Measurements from ENCODE around the gene SUSD4.

DNA sequence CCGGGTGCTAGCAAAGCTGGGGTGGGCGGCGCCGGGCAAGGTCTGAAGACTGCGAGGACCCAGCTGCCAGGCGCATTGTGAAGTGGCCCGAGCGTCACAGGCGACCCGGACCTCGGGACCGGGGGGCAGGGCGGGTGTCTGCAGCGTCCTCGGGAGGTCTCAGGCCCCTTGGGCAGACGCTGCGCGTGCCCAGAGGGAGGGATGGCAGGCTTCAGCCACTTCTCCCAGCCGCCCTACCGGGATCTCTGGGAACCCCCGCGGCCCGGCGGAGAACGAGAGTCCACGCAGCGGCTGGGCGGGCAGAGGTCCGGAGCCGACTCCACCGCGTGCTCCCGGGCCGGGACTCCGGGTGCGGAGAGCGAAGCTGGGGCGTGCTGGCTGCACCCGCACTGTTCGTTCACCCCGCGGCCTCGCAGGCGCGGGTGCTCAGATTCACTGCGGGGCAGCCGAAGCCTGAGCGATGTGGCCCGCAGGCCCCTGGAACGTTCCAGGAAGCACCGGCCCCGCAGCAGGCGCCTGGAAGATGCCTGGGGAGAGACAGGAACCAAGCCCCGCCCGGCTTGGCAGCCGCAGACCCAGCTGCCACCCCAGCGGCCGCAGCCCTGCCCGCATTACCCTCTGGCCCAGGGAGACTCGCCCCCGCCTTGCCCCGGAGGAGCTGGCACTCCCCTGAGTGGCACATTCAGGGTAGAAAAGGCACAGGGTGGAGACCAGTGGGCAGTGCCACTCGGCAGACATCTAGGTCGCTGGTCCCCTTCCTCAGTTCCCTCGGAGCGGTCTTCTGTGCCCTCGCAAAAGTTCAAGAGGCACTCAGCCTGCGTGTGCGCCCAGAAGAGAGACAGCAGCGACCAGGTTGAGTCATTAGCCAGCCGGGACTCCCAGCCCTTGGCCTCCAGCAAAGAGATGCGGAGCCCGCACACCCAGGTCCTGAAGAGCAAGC, 29.6 kb upstream of the SUSD4 start, which contains the start of gene CCDC185:
- TF ChIP-seq CTCF (IDR thresholded peaks at IDR 0.05; ENCODE audit: control extremely low read depth in 1 of 3, insufficient read depth in 1 of 3, low read depth in 1 of 3, low read length in 3 of 3) = no peak
- TF ChIP-seq EGR1 (IDR thresholded peaks at IDR 0.05; ENCODE audit: borderline replicate concordance, low read depth, low read length) = no peak
- TF ChIP-seq SIX5 (IDR thresholded peaks at IDR 0.05; ENCODE audit: low read depth, low read length) = no peak
- no peak for TF ChIP-seq JUN (IDR thresholded peaks at IDR 0.05; ENCODE audit: low read depth, low read length)
- no peak for TF ChIP-seq RFX5 (IDR thresholded peaks at IDR 0.05; ENCODE audit: borderline replicate concordance, low read depth, low read length)
- no peak for TF ChIP-seq BRCA1 (IDR thresholded peaks at IDR 0.05; ENCODE audit: low read depth, low read length)
- TF ChIP-seq HDAC2 (IDR thresholded peaks at IDR 0.05; ENCODE audit: borderline replicate concordance in 1 of 2, low read depth in 2 of 2, low read length in 2 of 2) = no peak
- no peak for TF ChIP-seq RNF2 (IDR thresholded peaks at IDR 0.05; ENCODE audit: borderline replicate concordance, low read depth, low read length, missing control alignments, poor library complexity, severe bottlenecking)
- no peak for TF ChIP-seq TAF1 (IDR thresholded peaks at IDR 0.05; ENCODE audit: low read depth, low read length)
- no peak for TF ChIP-seq SAP30 (IDR thresholded peaks at IDR 0.05; ENCODE audit: insufficient read depth, insufficient replicate concordance, low read length)
- TF ChIP-seq NANOG (IDR thresholded peaks at IDR 0.05; ENCODE audit: insufficient read depth, low read depth, low read length, poor library complexity, severe bottlenecking) = no peak

Measured in H1 (cell line).